Measurements from ENCODE around the gene SEMA3D.
A peak's percentile ranks its signal among the peaks of the same experiment; 100 is the strongest.

SEMA3D gene

GRCh38 chr7:85183296-85183695 lies 3.6 kb downstream of the SEMA3D start:
- no peak for DNase-seq

- DNase-seq, result no peak
Measured at GRCh38 chr7:85178531-85179298, 8.1 kb downstream of the SEMA3D start.

- no peak for DNase-seq
Measured at GRCh38 chr7:85177316-85177715, 9.5 kb downstream of the SEMA3D start.

- no peak for DNase-seq
Measured at GRCh38 chr7:85176197-85176596, 10.7 kb downstream of the SEMA3D start.

GRCh38 chr7:85175217-85175616 lies 11.6 kb downstream of the SEMA3D start:
- no peak for DNase-seq

GRCh38 chr7:85172530-85172941 lies 14.3 kb downstream of the SEMA3D start:
- peak; percentile 61 for DNase-seq

GRCh38 chr7:85167636-85168035 lies 19.2 kb downstream of the SEMA3D start:
- DNase-seq, result no peak

GRCh38 chr7:85165263-85165662 lies 21.6 kb downstream of the SEMA3D start:
- DNase-seq, result no peak

GRCh38 chr7:85164376-85164775 lies 22.5 kb downstream of the SEMA3D start:
- no peak for DNase-seq

- DNase-seq, result no peak
Measured at GRCh38 chr7:85162721-85163120, 24.1 kb downstream of the SEMA3D start.

- no peak for DNase-seq
Measured at GRCh38 chr7:85160223-85160622, 26.6 kb downstream of the SEMA3D start.

GRCh38 chr7:85159003-85159402 lies 27.9 kb downstream of the SEMA3D start:
- no peak for DNase-seq

- DNase-seq, result no peak
Measured at GRCh38 chr7:85156661-85157208, 30.1 kb downstream of the SEMA3D start.

- no peak for DNase-seq
Measured at GRCh38 chr7:85154282-85154937, 32.4 kb downstream of the SEMA3D start.

- DNase-seq, result no peak
Measured at GRCh38 chr7:85153715-85154114, 33.1 kb downstream of the SEMA3D start.

- DNase-seq, result no peak
Measured at GRCh38 chr7:85150624-85151023, 36.2 kb downstream of the SEMA3D start.

GRCh38 chr7:85144771-85145170 lies 42.1 kb downstream of the SEMA3D start:
- DNase-seq, result no peak

GRCh38 chr7:85135977-85136376 lies 50.9 kb downstream of the SEMA3D start:
- DNase-seq, result no peak

- no peak for DNase-seq
Measured at GRCh38 chr7:85133560-85133959, 53.3 kb downstream of the SEMA3D start.

- DNase-seq, result no peak
Measured at GRCh38 chr7:85133006-85133405, 53.9 kb downstream of the SEMA3D start.

GRCh38 chr7:85130702-85131101 lies 56.2 kb downstream of the SEMA3D start:
- DNase-seq, result no peak

GRCh38 chr7:85126383-85126782 lies 60.5 kb downstream of the SEMA3D start:
- DNase-seq, result no peak

- DNase-seq, result peak; percentile 13
Measured at GRCh38 chr7:85125651-85126131, 61.2 kb downstream of the SEMA3D start.

- DNase-seq, result no peak
Measured at GRCh38 chr7:85125176-85125575, 61.7 kb downstream of the SEMA3D start.
